Astrocyte of the spinal cord (primary cell): ENCODE data around the gene TCEA3.

Source experiments
- DNase-seq: peaks from one replicate; pipeline ENCODE4 v3.0.0; 2011; ENCODE audit warnings: low read depth, low spot score
- H3K4me3 ChIP-seq: 2 replicates; pipeline ENCODE4 v1.5.1; 2011; ENCODE audit warnings: low read depth, mild to moderate bottlenecking, low read length, moderate library complexity
- in situ Hi-C: cut with HindIII; loops from 2 replicates; pipeline ENCODE4 v1.10.0; 2017; ENCODE audit warnings: low sequenced_read_pairs
- TF ChIP-seq, protein P1 (sequence below): IDR thresholded peaks from 2 replicates; pipeline ENCODE4 v1.5.1; 2012; ENCODE audit warnings: low read depth, mild to moderate bottlenecking, low read length, inconsistent platforms

Gene TCEA3

DNA sequence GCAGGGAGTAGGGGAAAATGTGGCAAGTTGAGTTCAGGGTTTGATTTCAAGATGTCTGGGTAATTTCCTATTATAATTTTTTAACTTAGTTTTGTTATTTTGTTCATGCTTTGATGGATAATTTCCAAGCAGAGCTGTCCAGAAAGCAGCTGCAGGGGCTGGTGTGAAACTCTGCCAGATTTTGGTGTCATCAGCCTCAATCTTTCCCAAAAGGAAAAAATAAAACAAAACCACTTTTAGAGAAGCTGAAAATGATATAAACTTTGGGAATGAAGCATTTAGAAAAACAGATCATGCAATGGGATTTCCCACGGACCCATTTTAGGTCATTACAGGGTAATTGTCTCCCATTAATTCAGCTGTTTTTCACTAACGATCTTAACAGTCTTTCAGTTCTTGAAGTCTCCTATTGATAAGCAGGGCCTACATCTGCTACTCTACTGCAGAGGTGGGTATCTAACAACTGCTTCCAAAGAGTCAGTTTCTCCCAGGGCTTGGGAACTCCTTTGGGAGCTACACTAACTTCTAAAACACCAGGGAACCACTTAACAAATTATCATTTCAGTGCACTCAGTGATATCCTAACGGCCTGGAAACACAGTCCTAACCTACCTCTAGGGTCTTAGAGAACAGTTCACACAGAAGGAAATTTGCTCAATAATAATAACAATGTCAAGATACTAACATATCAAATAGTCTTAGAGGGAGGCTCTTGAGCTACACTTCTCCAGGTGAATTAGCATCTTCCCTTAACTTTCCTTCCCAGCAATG is 67.2 kb downstream of the TCEA3 start:
- TF ChIP-seq, protein P1, sequence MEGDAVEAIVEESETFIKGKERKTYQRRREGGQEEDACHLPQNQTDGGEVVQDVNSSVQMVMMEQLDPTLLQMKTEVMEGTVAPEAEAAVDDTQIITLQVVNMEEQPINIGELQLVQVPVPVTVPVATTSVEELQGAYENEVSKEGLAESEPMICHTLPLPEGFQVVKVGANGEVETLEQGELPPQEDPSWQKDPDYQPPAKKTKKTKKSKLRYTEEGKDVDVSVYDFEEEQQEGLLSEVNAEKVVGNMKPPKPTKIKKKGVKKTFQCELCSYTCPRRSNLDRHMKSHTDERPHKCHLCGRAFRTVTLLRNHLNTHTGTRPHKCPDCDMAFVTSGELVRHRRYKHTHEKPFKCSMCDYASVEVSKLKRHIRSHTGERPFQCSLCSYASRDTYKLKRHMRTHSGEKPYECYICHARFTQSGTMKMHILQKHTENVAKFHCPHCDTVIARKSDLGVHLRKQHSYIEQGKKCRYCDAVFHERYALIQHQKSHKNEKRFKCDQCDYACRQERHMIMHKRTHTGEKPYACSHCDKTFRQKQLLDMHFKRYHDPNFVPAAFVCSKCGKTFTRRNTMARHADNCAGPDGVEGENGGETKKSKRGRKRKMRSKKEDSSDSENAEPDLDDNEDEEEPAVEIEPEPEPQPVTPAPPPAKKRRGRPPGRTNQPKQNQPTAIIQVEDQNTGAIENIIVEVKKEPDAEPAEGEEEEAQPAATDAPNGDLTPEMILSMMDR = no peak
- in situ Hi-C loops = no loop called here
- no peak overlapping the region for H3K4me3 ChIP-seq
- DNase-seq = no peak

DNA sequence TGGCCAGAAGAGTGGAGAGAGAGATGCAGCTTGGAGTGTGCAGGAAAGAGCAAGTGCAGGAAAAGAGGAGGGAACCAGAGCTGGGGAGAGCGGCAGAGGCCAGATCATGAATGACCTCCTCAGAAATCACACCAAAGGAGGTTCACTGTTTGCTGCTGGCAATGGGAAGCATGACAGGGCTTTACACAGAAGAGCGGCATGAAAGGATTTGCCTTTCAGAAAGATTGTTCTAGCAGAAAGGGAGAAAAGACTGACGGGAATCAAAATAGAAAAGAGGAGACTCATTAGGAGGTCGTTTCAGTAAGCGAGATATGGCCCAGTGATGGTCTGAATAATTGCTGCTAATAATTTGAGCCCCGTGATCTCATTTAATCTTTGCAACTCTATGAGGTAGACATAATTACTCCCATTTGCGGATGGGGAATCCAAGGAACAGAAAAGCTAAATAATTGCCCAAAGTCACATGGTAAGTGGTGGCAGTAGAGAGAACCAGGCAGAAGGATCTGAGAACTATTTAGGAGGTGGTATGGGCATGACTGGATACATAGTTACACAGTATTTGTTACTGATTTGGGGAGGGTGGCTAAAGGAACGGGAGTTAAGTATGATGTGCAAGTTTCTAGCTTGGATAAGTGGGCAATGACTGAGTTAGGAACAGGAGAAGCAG is 67.9 kb downstream of the TCEA3 start:
- H3K4me3 ChIP-seq = no peak overlapping the region
- TF ChIP-seq, protein P1 = no peak
- no peak for DNase-seq
- in situ Hi-C loops = no loop called here

DNA sequence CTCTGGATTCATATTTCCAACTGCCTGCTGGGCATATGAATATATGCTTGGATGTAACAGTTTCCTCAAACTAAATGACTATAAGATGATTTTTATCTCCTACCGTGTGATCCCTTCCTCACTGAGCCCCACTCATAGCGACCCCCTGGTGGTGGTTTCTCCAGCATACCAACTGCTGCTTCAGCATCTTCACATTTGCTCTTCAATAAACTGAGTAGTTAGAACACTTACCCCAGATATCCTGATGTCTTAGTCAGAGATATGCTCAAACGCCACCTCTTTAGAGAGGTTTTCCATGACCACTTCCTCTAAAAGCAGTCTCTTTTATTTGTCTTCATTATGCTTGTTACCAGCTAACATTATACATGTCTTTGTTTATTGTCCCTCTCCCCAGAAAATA is 70.3 kb downstream of the TCEA3 start:
- DNase-seq = no peak
- no peak overlapping the region for H3K4me3 ChIP-seq
- TF ChIP-seq, protein P1 = peak; percentile 15
- in situ Hi-C loops = no loop called here

DNA sequence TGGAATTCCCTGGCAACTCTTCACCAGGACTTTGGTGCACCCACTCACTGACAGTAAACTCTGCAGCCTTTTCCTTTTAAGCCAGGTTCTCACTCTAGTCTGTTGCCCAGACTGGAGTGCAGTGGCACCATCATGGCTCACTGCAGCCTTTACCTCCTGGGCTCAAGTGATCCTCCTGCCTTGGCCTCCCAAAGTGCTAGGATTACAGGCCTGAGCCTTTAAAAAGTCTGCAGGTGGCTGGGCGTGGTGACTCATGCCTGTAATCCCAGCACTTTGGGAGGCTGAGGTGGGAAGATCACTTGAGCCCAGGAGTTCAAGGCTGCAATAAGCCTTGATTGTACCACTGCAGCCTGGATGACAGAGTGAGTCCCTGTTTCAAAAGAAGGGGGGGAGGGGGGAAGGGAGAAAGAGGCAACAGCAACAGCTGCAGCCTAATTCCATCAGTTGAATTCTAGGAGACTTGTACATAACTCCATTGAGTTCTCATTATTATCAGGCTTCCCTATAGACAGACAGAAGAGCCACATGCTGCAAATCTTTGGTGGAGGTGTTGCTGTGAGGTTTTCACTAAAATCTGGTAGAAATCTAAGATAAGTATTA is 72.4 kb downstream of the TCEA3 start:
- in situ Hi-C loops = no loop called here
- H3K4me3 ChIP-seq = no peak overlapping the region
- no peak for DNase-seq
- TF ChIP-seq, protein P1 = no peak

DNA sequence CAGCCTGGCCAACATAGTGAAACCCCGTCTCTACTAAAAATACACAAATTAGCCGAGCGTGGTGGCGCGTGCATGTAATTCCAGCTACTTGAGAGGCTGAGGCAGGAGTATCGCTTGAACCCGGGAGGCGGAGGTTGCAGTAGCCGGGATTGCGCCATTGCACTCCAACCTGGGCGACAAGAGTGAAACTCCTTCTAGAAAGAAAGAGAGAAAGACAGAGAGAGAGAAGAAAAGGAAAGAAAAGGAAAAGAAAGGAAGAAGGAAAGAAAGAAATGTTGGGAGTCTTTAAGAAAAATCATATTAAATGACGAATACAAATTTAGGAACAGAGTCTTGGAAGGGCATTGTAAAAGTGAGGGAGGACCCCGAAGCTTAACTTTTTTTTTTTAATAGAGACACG is 78.6 kb downstream of the TCEA3 start:
- no peak for DNase-seq
- TF ChIP-seq, protein P1 = no peak
- in situ Hi-C loops = no loop called here
- no peak overlapping the region for H3K4me3 ChIP-seq

DNA sequence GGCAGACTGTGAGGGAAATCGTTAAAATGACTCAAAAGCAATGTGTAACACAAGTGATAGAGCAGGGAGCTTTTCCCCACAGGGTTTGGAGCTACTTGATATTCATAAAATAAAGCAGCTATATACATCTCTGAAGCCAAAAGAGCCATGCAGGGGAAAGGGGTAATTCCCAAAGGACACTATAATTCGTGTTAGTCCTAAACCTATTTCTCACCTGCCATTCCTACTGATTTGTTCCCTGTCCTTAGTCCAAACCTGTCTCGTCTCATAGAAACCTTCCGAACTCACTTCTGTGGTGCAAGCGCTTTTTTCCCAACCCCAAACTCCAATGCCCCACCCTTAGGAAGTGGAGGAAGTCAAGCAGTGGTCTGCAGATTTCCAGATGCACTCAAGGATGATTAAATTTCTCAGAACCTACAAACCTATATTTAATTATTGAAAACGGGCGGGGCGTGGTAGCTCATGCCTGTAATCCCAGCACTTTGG is 79.5 kb downstream of the TCEA3 start:
- peak overlapping the region; percentile 48 for H3K4me3 ChIP-seq
- TF ChIP-seq, protein P1 = no peak
- in situ Hi-C loops = no loop called here
- no peak for DNase-seq
